ENCODE measurements around the gene ANAPC16.

ANAPC16 gene

DNA sequence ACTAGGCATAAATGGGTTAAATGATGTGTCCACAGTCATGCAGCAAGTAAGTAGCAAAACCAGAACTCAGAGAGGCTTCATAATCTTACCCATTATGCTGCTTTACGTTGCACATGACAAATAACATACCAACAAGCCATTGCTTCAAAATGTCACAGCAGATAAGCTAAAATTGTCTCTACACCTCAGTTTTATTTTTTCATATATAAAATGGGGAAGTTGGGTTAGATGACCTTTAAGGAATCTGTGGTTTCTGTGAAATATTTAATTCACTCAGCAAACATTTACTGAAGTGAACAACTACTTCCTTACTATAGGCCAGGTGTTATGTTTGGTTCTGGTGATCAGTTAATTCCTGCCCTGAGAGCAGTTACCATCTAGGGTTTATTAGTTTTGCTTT is 2.5 kb downstream of the ANAPC16 start:
- H3K9me2 ChIP-seq (ENCODE audit: low read depth, low read length) = no peaks in the 10 kb centered on the region
- H3K9me3 ChIP-seq (ENCODE audit: low read length) = no peaks in the 10 kb centered on the region
- H3K9ac ChIP-seq (ENCODE audit: low read length) = no peak overlapping the region; the same call in 1 of the 2 replicates
- peak overlapping the region; percentile 57 for H3K27ac ChIP-seq (ENCODE audit: low read depth, low read length, poor library complexity, severe bottlenecking)
- H3K4me2 ChIP-seq (ENCODE audit: low read length) = peak overlapping the region; percentile 14
- H2AFZ ChIP-seq (ENCODE audit: low read length) = no peak overlapping the region
- H3K4me3 ChIP-seq (ENCODE audit: low read depth, low read length, poor library complexity, severe bottlenecking) = peak overlapping the region; percentile 24
- H4K20me1 ChIP-seq (ENCODE audit: insufficient read depth, low read length) = no peaks in the 10 kb centered on the region
- peaks cover 9% of the 10 kb centered on the region; the same call in 1 of the 2 replicates for H3K36me3 ChIP-seq (ENCODE audit: insufficient read depth, low read length)
- H3F3A ChIP-seq (ENCODE audit: insufficient read depth, low read length) = peaks cover 7% of the 10 kb centered on the region; the same call in 1 of the 2 replicates
- H3K27me3 ChIP-seq (ENCODE audit: insufficient read depth, low read length) = no peaks in the 10 kb centered on the region
- H3K4me1 ChIP-seq (ENCODE audit: insufficient read depth, low read length, severe bottlenecking) = peaks cover 54% of the 10 kb centered on the region
- peaks cover 38% of the 10 kb centered on the region for H3K79me2 ChIP-seq (ENCODE audit: insufficient read depth, low read length)
- TF ChIP-seq EZH2 (IDR thresholded peaks at IDR 0.05; ENCODE audit: borderline replicate concordance, low read length) = no peak
- TF ChIP-seq, protein P1, sequence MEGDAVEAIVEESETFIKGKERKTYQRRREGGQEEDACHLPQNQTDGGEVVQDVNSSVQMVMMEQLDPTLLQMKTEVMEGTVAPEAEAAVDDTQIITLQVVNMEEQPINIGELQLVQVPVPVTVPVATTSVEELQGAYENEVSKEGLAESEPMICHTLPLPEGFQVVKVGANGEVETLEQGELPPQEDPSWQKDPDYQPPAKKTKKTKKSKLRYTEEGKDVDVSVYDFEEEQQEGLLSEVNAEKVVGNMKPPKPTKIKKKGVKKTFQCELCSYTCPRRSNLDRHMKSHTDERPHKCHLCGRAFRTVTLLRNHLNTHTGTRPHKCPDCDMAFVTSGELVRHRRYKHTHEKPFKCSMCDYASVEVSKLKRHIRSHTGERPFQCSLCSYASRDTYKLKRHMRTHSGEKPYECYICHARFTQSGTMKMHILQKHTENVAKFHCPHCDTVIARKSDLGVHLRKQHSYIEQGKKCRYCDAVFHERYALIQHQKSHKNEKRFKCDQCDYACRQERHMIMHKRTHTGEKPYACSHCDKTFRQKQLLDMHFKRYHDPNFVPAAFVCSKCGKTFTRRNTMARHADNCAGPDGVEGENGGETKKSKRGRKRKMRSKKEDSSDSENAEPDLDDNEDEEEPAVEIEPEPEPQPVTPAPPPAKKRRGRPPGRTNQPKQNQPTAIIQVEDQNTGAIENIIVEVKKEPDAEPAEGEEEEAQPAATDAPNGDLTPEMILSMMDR (IDR thresholded peaks at IDR 0.05; ENCODE audit: low read length) = no peak

DNA sequence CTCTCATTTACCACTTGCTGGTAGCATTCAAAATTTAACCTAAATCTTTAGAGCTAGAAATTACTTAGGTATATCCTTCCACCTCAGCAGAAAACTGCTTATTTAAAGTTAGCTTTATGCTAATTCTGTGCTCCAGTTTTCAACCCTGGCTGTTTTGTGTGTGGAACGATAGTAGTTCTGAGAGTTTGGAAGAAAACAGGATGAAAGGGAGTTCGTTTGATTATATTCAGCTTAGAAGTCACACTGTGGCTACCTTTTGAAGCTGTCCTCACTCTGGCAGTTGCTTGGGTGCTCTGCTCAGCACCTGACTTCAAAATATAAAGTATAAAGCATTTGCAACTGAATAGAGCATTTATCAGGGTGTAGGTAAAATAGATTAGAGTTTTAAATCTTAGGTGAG is 2.9 kb downstream of the ANAPC16 start:
- Histone ChIP-seq H3K36me3 (ENCODE audit: insufficient read depth, low read length) (peaks cover 12% of the 10 kb centered on the region; the same call in 1 of the 2 replicates), H3K27ac (ENCODE audit: low read depth, low read length, poor library complexity, severe bottlenecking) (peak overlapping the region; percentile 57), H3K4me2 (ENCODE audit: low read length) (peak overlapping the region; percentile 14), H3K9me2 (ENCODE audit: low read depth, low read length) (no peaks in the 10 kb centered on the region), H3K9me3 (ENCODE audit: low read length) (no peaks in the 10 kb centered on the region), H3K4me3 (ENCODE audit: low read depth, low read length, poor library complexity, severe bottlenecking) (peak overlapping the region; percentile 25), H4K20me1 (ENCODE audit: insufficient read depth, low read length) (no peaks in the 10 kb centered on the region), H2AFZ (ENCODE audit: low read length) (no peak overlapping the region), H3K27me3 (ENCODE audit: insufficient read depth, low read length) (no peaks in the 10 kb centered on the region), H3K79me2 (ENCODE audit: insufficient read depth, low read length) (peaks cover 38% of the 10 kb centered on the region), H3K4me1 (ENCODE audit: insufficient read depth, low read length, severe bottlenecking) (peaks cover 55% of the 10 kb centered on the region), H3K9ac (ENCODE audit: low read length) (no peak overlapping the region; the same call in 1 of the 2 replicates), H3F3A (ENCODE audit: insufficient read depth, low read length) (peaks cover 7% of the 10 kb centered on the region; the same call in 1 of the 2 replicates)
- TF ChIP-seq EZH2 (IDR thresholded peaks at IDR 0.05; ENCODE audit: borderline replicate concordance, low read length) = no peak
- TF ChIP-seq, protein P1 (IDR thresholded peaks at IDR 0.05; ENCODE audit: low read length) = no peak

DNA sequence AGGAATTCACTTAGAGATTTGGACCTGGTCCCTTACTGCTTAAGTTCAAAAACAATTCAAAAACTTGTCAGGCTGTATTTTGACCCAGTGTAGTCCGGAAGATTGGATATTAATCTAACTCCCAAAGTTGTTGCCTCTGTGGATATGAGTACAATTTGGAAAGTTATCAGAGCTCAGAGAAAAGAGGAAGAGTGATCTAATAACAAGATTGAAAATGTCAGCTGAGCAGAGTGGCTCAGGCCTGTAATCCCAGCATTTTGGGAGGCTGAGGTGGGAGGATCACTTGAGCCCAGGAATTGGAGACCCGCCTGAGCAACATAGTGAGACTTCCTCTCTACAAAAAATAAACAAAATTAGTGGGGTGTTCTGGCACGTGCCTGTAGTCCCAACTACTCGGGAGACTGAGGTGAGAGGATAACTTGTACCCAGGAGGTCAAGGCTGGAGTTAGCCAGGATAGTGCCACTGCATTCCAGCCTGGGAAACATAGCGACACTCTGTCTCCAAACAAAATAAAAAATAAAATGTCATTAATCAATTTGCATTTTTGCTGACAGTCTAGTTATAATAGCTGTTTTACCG is 3.5 kb downstream of the ANAPC16 start:
- Histone ChIP-seq H3K9ac (ENCODE audit: low read length) (no peak overlapping the region), H3K79me2 (ENCODE audit: insufficient read depth, low read length) (peaks cover 36% of the 10 kb centered on the region), H3K4me2 (ENCODE audit: low read length) (peak overlapping the region; percentile 14; the same call in 1 of the 2 replicates), H3F3A (ENCODE audit: insufficient read depth, low read length) (peaks cover 7% of the 10 kb centered on the region; the same call in 1 of the 2 replicates), H3K9me2 (ENCODE audit: low read depth, low read length) (no peaks in the 10 kb centered on the region), H3K36me3 (ENCODE audit: insufficient read depth, low read length) (peaks cover 17% of the 10 kb centered on the region; the same call in 1 of the 2 replicates), H3K27me3 (ENCODE audit: insufficient read depth, low read length) (no peaks in the 10 kb centered on the region), H3K27ac (ENCODE audit: low read depth, low read length, poor library complexity, severe bottlenecking) (peak overlapping the region; percentile 57), H2AFZ (ENCODE audit: low read length) (no peak overlapping the region), H3K4me1 (ENCODE audit: insufficient read depth, low read length, severe bottlenecking) (peaks cover 49% of the 10 kb centered on the region), H4K20me1 (ENCODE audit: insufficient read depth, low read length) (no peaks in the 10 kb centered on the region), H3K4me3 (ENCODE audit: low read depth, low read length, poor library complexity, severe bottlenecking) (no peak overlapping the region), H3K9me3 (ENCODE audit: low read length) (no peaks in the 10 kb centered on the region)
- TF ChIP-seq, protein P1 (IDR thresholded peaks at IDR 0.05; ENCODE audit: low read length) = no peak
- no peak for TF ChIP-seq EZH2 (IDR thresholded peaks at IDR 0.05; ENCODE audit: borderline replicate concordance, low read length)

Measured in OCI-LY1 (cell line).